ENCODE results near the gene POLR2J.
"Not testable (repeated sequence)": the region's sequence is repeated elsewhere in the genome, so short reads cannot be mapped to it uniquely, and the experiment has no call there.

DNA sequence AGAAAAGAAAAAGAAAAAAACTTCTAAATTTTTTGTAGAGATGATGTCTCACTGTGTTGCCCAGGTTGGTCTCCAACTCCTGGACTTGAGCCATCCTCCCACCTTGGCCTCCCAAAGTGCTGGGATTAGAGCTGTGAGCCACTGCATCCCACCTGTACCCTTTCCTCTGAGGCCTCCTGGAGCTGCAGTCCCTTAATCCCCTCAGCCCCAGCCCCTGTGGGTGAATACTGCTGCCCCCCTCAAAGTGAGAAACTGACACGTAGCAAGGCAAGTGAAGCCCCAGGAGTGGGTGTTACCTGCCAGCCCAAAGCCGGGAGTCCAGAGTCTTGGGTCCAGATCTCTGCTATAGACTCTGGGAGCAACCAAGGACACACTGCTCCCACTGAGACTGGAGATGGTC lies 46.1 kb upstream of the POLR2J start:
- not testable (repeated sequence) for TF ChIP-seq CTCF (IDR thresholded peaks at IDR 0.05; ENCODE audit: low read depth, low read length, missing input control); TAF1 (conservative IDR thresholded peaks at IDR 0.05); JUND (IDR thresholded peaks at IDR 0.05); REST (IDR thresholded peaks at IDR 0.05); ATF3 (IDR thresholded peaks at IDR 0.05); HNF4A (conservative IDR thresholded peaks at IDR 0.05); YY1 (IDR thresholded peaks at IDR 0.05); RXRA (IDR thresholded peaks at IDR 0.05)
